Keratinocyte (primary cell): ENCODE measurements around the gene ACR. TPM values are rescaled to one million over a fixed set of nuclear protein-coding genes. Genes with fewer than 3 reads are reported as not detected.

Experiments used
- DNase-seq: peaks from one replicate; pipeline ENCODE4 v3.0.0-alpha.2; 2011; ENCODE audit warnings: low read depth, missing footprints, low spot score
- FAIRE-seq: peaks from 2 replicates; lab custom pipeline; 2011; peaks lifted over from hg19 to GRCh38; lab: Jason Lieb, UNC
- H2AFZ ChIP-seq: 2 replicates; pipeline ENCODE4 v1.6.0; 2012; ENCODE audit warnings: low read length, control low read depth, inconsistent platforms; ENCODE audit not compliant: control insufficient read depth
- H3K27ac ChIP-seq: 2 replicates; pipeline ENCODE4 v1.5.1; 2011; ENCODE audit warnings: low read length; ENCODE audit not compliant: control insufficient read depth, insufficient read depth
- H3K27me3 ChIP-seq: 3 replicates; pipeline ENCODE4 v1.6.0; 2011; ENCODE audit warnings: low read length; ENCODE audit not compliant: control insufficient read depth, insufficient read depth; ENCODE audit errors: extremely low read depth
- H3K36me3 ChIP-seq, 2 experiments: 2 replicates in 1 of 2; 3 replicates in 1 of 2; pipeline ENCODE4 v1.5.1; 2011; ENCODE audit warnings: low read length in 2 of 2, mild to moderate bottlenecking in 1 of 2; ENCODE audit not compliant: control insufficient read depth in 2 of 2, insufficient read depth in 2 of 2; ENCODE audit errors: extremely low read depth in 1 of 2
- H3K4me1 ChIP-seq: 3 replicates; pipeline ENCODE4 v1.5.1; 2011; ENCODE audit warnings: low read length; ENCODE audit not compliant: control insufficient read depth, insufficient read depth; ENCODE audit errors: extremely low read depth
- H3K4me2 ChIP-seq: 3 replicates; pipeline ENCODE4 v1.6.0; 2011; ENCODE audit warnings: low read depth, low read length; ENCODE audit not compliant: control insufficient read depth, insufficient read depth; ENCODE audit errors: extremely low read depth
- H3K4me3 ChIP-seq, 3 experiments: fragments of 200-600 bp in 1 of 3; sonication (generic) in 1 of 3; 2 replicates in 2 of 3; 3 replicates in 1 of 3; pipeline ENCODE4 v1.5.1; 2011 to 2016; ENCODE audit warnings: low read length in 3 of 3, mild to moderate bottlenecking in 3 of 3, control low read depth in 2 of 3, inconsistent platforms in 1 of 3, low read depth in 1 of 3, mixed read lengths in 1 of 3, mixed run types in 1 of 3, moderate library complexity in 1 of 3; ENCODE audit not compliant: control insufficient read depth in 2 of 3, insufficient read depth in 2 of 3; ENCODE audit errors: extremely low read depth in 1 of 3
- H3K79me2 ChIP-seq: 2 replicates; pipeline ENCODE4 v1.6.0; 2012; ENCODE audit warnings: low read length; ENCODE audit not compliant: control insufficient read depth, insufficient read depth
- H3K9ac ChIP-seq: 3 replicates; pipeline ENCODE4 v1.6.0; 2011; ENCODE audit warnings: low read length; ENCODE audit not compliant: control insufficient read depth, insufficient read depth; ENCODE audit errors: extremely low read depth
- H3K9me1 ChIP-seq: 3 replicates; pipeline ENCODE4 v1.6.0; 2011; ENCODE audit warnings: low read length; ENCODE audit not compliant: control insufficient read depth, insufficient read depth; ENCODE audit errors: extremely low read depth
- H3K9me3 ChIP-seq: 2 replicates; pipeline ENCODE4 v1.5.1; 2012; ENCODE audit warnings: low read depth, low read length; ENCODE audit not compliant: control insufficient read depth
- H4K20me1 ChIP-seq: 3 replicates; pipeline ENCODE4 v1.6.0; 2011; ENCODE audit warnings: low read length; ENCODE audit not compliant: control insufficient read depth, insufficient read depth; ENCODE audit errors: extremely low read depth
- EZH2 ChIP-seq: IDR thresholded peaks from one replicate; pipeline ENCODE4 v1.6.1; 2012; ENCODE audit warnings: inconsistent platforms, mild to moderate bottlenecking, low read length, moderate library complexity
- dilution Hi-C: fragments of 300-500 bp; cut with MboI; formaldehyde crosslinking; loops from one replicate; pipeline ENCODE4 v1.7.0; 2020; ENCODE audit warnings: low sequenced_read_pairs; ENCODE audit not compliant: extremely low pct_ligation_motif_present
- polyA plus RNA-seq, 5 experiments: library from polyadenylated mRNA; depleted of rRNA in 3 of 5; stranded (reverse) in 3 of 5; stranded (forward) in 1 of 5; unstranded in 1 of 5; fragments of >200 nt; gene quantifications; 1 replicate in 1 of 5; 2 replicates in 3 of 5; 3 replicates in 1 of 5; pipeline versions ENCODE4 v1.2.1 to v1.2.3, GENCODE V29; 2011 to 2012; ENCODE audit warnings: missing spikeins in 2 of 5, low read depth in 1 of 5, low replicate concordance in 1 of 5
- TF ChIP-seq, protein P1 (sequence below), 3 experiments: IDR thresholded peaks in 1 of 3; conservative IDR thresholded peaks in 1 of 3; optimal IDR thresholded peaks in 1 of 3; 2 replicates in 2 of 3; 3 replicates in 1 of 3; pipeline versions ENCODE3 to v1.5.1; 2011; ENCODE audit warnings: low read length in 3 of 3, mild to moderate bottlenecking in 3 of 3, moderate library complexity in 2 of 3, control low read depth in 1 of 3, inconsistent platforms in 1 of 3; ENCODE audit not compliant: insufficient read depth in 2 of 3; ENCODE audit errors: extremely low read depth in 1 of 3

The ACR gene
- polyA plus RNA-seq, 1 donor (not counting 4 experiments of a cell fraction or from before 2014, with no cell fraction given), result not detected

DNA sequence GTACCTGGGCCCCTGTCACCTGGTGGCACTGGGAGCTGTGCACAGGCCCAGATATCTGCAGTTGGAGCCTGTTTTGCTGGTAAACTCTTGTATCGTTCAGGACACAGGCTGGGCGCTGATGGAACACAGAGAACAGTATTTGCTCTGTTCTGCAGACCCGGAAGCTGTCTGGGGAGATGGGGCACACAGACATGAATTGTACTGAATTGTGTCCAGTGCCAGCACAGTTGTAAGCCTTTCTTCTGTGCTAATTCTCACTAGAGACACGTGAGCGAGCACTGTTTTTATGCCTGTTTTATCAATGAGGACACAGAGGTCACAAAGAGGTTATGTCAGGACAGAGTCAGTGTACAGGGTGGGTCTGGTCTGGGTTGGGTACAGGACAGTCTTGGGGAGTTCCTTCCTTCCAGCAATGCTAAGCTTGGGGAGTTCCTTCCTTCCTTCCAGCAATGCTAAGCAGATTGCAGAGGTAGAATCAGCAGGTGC is 24.4 kb upstream of the ACR start:
- Histone ChIP-seq H3K9me3 (no peaks in the 10 kb centered on the region), H3K27me3 (no peaks in the 10 kb centered on the region), H3K4me3 (no peak overlapping the region), H3K36me3 (peaks cover 0 to 6% of the 10 kb centered on the region in 2 experiments), H3K9ac (no peak overlapping the region), H4K20me1 (peaks cover 2% of the 10 kb centered on the region), H3K4me2 (no peak overlapping the region), H3K9me1 (no peaks in the 10 kb centered on the region), H3K4me1 (no peaks in the 10 kb centered on the region), H3K27ac (no peak overlapping the region), H3K79me2 (no peaks in the 10 kb centered on the region), H2AFZ (no peak overlapping the region)
- FAIRE-seq, result no peak
- DNase-seq, result no peak
- dilution Hi-C loops, result no loop called here
- TF ChIP-seq, protein P1, sequence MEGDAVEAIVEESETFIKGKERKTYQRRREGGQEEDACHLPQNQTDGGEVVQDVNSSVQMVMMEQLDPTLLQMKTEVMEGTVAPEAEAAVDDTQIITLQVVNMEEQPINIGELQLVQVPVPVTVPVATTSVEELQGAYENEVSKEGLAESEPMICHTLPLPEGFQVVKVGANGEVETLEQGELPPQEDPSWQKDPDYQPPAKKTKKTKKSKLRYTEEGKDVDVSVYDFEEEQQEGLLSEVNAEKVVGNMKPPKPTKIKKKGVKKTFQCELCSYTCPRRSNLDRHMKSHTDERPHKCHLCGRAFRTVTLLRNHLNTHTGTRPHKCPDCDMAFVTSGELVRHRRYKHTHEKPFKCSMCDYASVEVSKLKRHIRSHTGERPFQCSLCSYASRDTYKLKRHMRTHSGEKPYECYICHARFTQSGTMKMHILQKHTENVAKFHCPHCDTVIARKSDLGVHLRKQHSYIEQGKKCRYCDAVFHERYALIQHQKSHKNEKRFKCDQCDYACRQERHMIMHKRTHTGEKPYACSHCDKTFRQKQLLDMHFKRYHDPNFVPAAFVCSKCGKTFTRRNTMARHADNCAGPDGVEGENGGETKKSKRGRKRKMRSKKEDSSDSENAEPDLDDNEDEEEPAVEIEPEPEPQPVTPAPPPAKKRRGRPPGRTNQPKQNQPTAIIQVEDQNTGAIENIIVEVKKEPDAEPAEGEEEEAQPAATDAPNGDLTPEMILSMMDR (optimal IDR thresholded peaks at IDR 0.05 in 1 of 3, IDR thresholded peaks at IDR 0.05 in 1 of 3, conservative IDR thresholded peaks at IDR 0.05 in 1 of 3; ENCODE audit: extremely low read depth in 1 of 3, insufficient read depth in 2 of 3, low read length in 3 of 3), result no peak
- no peak for TF ChIP-seq EZH2

DNA sequence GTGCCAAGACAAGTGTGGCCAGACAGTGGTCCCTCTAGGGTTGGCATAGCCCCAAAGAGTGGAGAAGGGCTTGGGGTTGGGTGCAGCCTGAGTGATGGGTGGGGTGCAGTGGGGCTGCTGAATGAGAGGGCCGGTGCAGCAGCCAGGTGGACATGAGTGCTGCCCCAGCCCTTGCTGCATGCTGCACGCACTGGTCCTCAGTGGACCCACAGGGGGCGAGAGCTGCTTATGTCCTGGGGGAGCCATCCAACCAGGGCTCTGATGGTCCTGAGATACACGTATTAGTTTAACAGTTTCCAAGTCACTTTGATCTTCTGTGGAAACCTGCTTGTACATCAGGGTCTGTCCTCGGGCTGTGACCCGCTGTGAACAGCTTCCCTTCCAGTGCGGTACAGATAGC is 23.9 kb upstream of the ACR start:
- no peak overlapping the region for H3K9ac ChIP-seq
- dilution Hi-C loops, result no loop called here
- DNase-seq, result no peak
- H3K36me3 ChIP-seq, result peaks cover 0 to 6% of the 10 kb centered on the region in 2 experiments
- no peaks in the 10 kb centered on the region for H3K27me3 ChIP-seq
- no peak overlapping the region for H3K27ac ChIP-seq
- H3K4me1 ChIP-seq, result no peaks in the 10 kb centered on the region
- no peak overlapping the region for H3K4me3 ChIP-seq
- H2AFZ ChIP-seq, result no peak overlapping the region
- H3K4me2 ChIP-seq, result no peak overlapping the region
- H4K20me1 ChIP-seq, result peaks cover 2% of the 10 kb centered on the region
- no peak for FAIRE-seq
- TF ChIP-seq, protein P1 (optimal IDR thresholded peaks at IDR 0.05 in 1 of 3, IDR thresholded peaks at IDR 0.05 in 1 of 3, conservative IDR thresholded peaks at IDR 0.05 in 1 of 3; ENCODE audit: extremely low read depth in 1 of 3, insufficient read depth in 2 of 3, low read length in 3 of 3), result no peak
- no peak for TF ChIP-seq EZH2
- no peaks in the 10 kb centered on the region for H3K9me3 ChIP-seq
- no peaks in the 10 kb centered on the region for H3K79me2 ChIP-seq
- H3K9me1 ChIP-seq, result no peaks in the 10 kb centered on the region
